ENCODE data around the gene SH3PXD2A.

GRCh38 chr10:103897241-103897774 is 41.9 kb upstream of the SH3PXD2A start:
- no peak for TF ChIP-seq CTCF (IDR thresholded peaks at IDR 0.05)
- no peak for TF ChIP-seq POLR2A (IDR thresholded peaks at IDR 0.05)
